ENCODE data around the gene UBAP2L. TPM values are rescaled to one million over a fixed set of nuclear protein-coding genes. Genes with fewer than 3 reads are reported as not detected.
"Not testable (repeated sequence)": the region's sequence is repeated elsewhere in the genome, so short reads cannot be mapped to it uniquely, and the experiment has no call there.

UBAP2L gene
- total RNA-seq, 6 donors from 2014 or later, result 77.5 to 137 (median 119) TPM

DNA sequence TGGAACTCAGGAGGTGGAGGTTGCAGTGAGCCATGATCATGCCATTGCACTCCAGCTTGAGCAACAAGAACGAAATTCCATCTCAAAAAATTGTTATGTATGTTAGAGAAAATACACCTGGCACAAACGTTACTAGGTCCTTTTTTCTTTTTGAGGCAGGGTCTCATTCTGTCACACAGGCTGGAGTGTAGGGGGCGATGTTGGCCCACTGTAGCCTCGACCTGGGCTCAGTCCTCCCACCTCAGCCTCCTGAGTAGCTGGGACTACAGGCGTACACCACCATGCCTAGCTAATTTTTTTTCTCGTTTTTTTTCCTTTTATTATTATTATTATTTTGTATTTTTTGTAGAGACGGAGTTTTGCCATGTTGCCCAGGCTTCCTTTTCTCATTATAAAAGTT lies 56.0 kb downstream of the UBAP2L start:
- peaks cover 0 to 29% (median 19%) of the 10 kb centered on the region in 4 donors for H3K36me3 ChIP-seq
- no peaks in the 10 kb centered on the region for H3K9me3 ChIP-seq
- 91 to 92% methylated on average over 7 of the region's 7 CpGs for WGBS, 2 donors
- ATAC-seq (ENCODE audit: low FRiP score in 2 of 2), result no peak
- DNase-seq, result no peak
- no peaks in the 10 kb centered on the region for H3K27me3 ChIP-seq
- H3K4me1 ChIP-seq, result peaks cover 8 to 17% (median 14%) of the 10 kb centered on the region in 4 donors
- TF ChIP-seq POLR2A (IDR thresholded peaks at IDR 0.05), result no peak
- peak in 1 of 6 experiments; percentile 8 for TF ChIP-seq CTCF (IDR thresholded peaks at IDR 0.05)
- H3K27ac ChIP-seq, result no peak overlapping the region
- no peak overlapping the region for H3K4me3 ChIP-seq

DNA sequence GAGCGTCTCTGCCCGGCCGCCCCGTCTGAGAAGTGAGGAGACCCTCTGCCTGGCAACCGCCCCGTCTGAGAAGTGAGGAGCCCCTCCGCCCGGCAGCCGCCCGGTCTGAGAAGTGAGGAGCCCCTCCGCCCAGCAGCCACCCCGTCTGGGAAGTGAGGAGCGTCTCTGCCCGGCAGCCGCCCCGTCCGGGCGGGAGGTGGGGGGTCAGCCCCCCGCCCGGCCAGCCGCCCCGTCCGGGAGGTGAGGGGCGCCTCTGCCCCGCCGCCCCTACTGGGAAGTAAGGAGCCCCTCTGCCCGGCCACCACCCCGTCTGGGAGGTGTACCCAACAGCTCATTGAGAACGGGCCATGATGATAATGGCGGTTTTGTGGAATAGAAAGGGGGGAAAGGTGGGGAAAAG lies 66.8 kb downstream of the UBAP2L start:
- not testable (repeated sequence) for H3K4me3 ChIP-seq; H3K27me3 ChIP-seq; H3K4me1 ChIP-seq; ATAC-seq (ENCODE audit: low FRiP score in 2 of 2); H3K36me3 ChIP-seq; H3K9me3 ChIP-seq; H3K27ac ChIP-seq
- WGBS, 2 donors, result 98% methylated on average over 9 of the region's 30 CpGs; no CpG with 5 or more reads in 1 of the 2 donors
- peak in 1 of 2 donors; percentile 54 for DNase-seq

DNA sequence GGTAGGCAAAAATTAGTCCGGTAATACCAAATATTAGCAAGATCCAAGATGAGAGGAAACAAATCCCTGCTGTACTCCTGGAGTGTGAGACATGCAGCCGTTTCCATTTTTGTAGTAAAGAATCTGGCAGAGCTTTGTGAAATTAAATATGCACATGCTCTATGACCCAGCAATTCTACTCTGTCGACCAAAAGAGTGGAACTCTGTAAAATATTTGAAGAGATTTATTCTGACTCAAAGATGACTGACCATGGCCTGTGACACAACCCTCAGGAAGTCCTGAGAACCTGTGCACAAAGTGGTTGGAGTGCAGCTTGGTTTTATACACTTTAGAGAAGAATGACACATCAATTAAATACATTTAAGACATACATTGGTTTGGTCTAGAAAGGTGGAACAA lies 67.9 kb downstream of the UBAP2L start:
- H3K36me3 ChIP-seq, result no peaks in the 10 kb centered on the region
- H3K27ac ChIP-seq, result no peak overlapping the region
- 68 to 72% methylated on average over 3 of the region's 3 CpGs for WGBS, 2 donors
- no peak overlapping the region for H3K4me3 ChIP-seq
- ATAC-seq (ENCODE audit: low FRiP score in 2 of 2) (no peak), DNase-seq (no peak)
- no peaks in the 10 kb centered on the region for H3K27me3 ChIP-seq
- H3K4me1 ChIP-seq, result no peaks in the 10 kb centered on the region
- no peak for TF ChIP-seq EP300 (IDR thresholded peaks at IDR 0.05)
- TF ChIP-seq POLR2A (IDR thresholded peaks at IDR 0.05), result no peak
- no peak for TF ChIP-seq CTCF (IDR thresholded peaks at IDR 0.05)
- TF ChIP-seq POLR2AphosphoS5 (IDR thresholded peaks at IDR 0.05), result no peak
- H3K9me3 ChIP-seq, result peaks cover 0 to under 1% (median 0%) of the 10 kb centered on the region in 4 donors

DNA sequence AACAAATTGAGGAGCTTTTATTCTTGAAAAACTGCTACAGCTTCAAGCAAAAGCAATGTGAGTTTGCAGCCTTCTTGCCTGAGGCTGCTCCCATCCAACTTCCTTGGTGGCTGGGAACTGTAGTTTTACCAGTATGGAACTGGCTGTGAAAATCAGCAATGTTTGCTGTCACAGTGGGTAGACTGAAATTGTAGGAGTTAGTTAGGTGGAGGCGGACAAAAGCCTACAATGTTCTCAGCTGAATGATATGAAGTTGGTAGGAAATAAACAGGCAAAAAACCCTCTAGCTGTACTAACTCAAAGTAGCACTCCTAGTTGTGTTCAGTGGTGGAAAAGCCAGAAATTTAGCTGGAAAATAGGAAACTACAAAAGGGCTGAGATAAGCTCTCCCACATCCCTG lies 70.2 kb downstream of the UBAP2L start:
- no peak for DNase-seq
- Histone ChIP-seq H3K27ac (no peak overlapping the region), H3K27me3 (no peaks in the 10 kb centered on the region), H3K4me1 (no peaks in the 10 kb centered on the region), H3K4me3 (no peak overlapping the region), H3K36me3 (no peaks in the 10 kb centered on the region), H3K9me3 (peaks cover 12 to 23% (median 15%) of the 10 kb centered on the region in 4 donors)
- TF ChIP-seq POLR2A (IDR thresholded peaks at IDR 0.05) (no peak), CTCF (IDR thresholded peaks at IDR 0.05) (no peak), EP300 (IDR thresholded peaks at IDR 0.05) (no peak), POLR2AphosphoS5 (IDR thresholded peaks at IDR 0.05) (no peak)
- 86 to 96% methylated on average over 1 of the region's 1 CpG for WGBS, 2 donors
- ATAC-seq (ENCODE audit: low FRiP score in 2 of 2), result no peak

DNA sequence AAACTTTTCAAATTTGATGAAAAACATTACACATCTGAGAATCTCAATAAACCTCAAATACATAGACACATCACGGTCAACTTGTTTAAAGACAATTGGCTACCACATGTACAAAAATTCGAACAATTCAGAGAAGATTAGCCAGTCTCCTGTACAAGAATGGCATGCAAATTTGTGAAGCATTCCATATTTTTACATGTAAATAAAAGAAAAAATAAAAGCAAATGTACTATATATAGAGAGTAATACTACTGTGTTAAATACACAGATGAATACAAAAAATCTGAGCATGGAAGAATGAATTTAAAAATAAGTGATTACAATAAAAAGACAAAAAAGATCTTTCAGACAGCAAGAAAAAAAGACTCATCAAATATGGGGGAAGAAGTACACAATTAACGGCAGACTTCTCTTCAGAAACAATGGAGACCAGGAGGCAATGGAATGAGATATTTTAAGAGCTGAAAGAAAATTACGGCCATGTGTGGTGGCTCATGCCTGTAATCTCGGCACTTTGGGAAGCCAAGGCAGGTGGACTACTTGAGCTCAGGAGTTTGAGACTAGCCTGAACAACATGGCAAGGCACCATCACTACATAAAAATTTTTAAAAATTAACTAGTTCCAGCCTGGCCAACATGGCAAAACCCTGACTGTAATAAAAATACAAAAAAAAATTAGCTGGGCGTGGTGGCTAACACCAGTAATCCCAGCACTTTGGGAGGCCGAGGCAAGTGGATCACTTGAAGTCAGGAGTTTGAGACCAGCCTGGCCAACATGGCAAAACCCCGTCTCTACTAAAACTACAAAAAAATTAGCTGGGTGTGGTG lies 74.9 kb downstream of the UBAP2L start:
- Histone ChIP-seq H3K36me3 (no peaks in the 10 kb centered on the region), H3K4me1 (no peaks in the 10 kb centered on the region), H3K4me3 (no peak overlapping the region), H3K27ac (no peak overlapping the region), H3K9me3 (peaks cover 15 to 29% (median 21%) of the 10 kb centered on the region in 4 donors), H3K27me3 (no peaks in the 10 kb centered on the region)
- TF ChIP-seq POLR2A (IDR thresholded peaks at IDR 0.05), result no peak
- TF ChIP-seq CTCF (IDR thresholded peaks at IDR 0.05), result no peak
- TF ChIP-seq POLR2AphosphoS5 (IDR thresholded peaks at IDR 0.05), result no peak
- no peak for TF ChIP-seq EP300 (IDR thresholded peaks at IDR 0.05)
- no peak for DNase-seq
- 81 to 83% methylated on average over 8 of the region's 8 CpGs for WGBS, 2 donors
- no peak for ATAC-seq (ENCODE audit: low FRiP score in 2 of 2)
